ENCODE results near the gene SLIT1. TPM values are rescaled to one million over a fixed set of nuclear protein-coding genes. Genes with fewer than 3 reads are reported as not detected.

SLIT1 gene
- total RNA-seq, 4 donors from 2014 or later: under 0.01 to 0.78 (median 0.15) TPM

- H3K36me3 ChIP-seq: peaks cover under 1 to 2% of the 10 kb centered on the region in 2 donors
- H3K27me3 ChIP-seq: no peaks in the 10 kb centered on the region
- no peaks in the 10 kb centered on the region for H3K4me1 ChIP-seq
- no peak overlapping the region for H3K27ac ChIP-seq
- no peaks in the 10 kb centered on the region for H3K9me3 ChIP-seq
- WGBS, 2 donors: 90 to 94% methylated on average over 2 of the region's 2 CpGs
- intact Hi-C loops (cut with DNase I): no loop called here
- no peak for DNase-seq
- TF ChIP-seq CTCF (IDR thresholded peaks at IDR 0.05): no peak
- no peak for TF ChIP-seq POLR2A (IDR thresholded peaks at IDR 0.05)
- no peak overlapping the region for H3K4me3 ChIP-seq (replicated peaks in 1 of 3)
These were observed 224.9 kb downstream of the SLIT1 start for GRCh38 chr10:96960872-96961271.

- TF ChIP-seq POLR2A (IDR thresholded peaks at IDR 0.05): no peak
- TF ChIP-seq CTCF (IDR thresholded peaks at IDR 0.05): no peak
- Histone ChIP-seq H3K4me1 (no peaks in the 10 kb centered on the region), H3K27ac (no peak overlapping the region), H3K27me3 (no peaks in the 10 kb centered on the region), H3K36me3 (peaks cover 11 to 14% of the 10 kb centered on the region in 2 donors), H3K4me3 (replicated peaks in 1 of 3) (no peak overlapping the region), H3K9me3 (no peaks in the 10 kb centered on the region)
- intact Hi-C loops (cut with DNase I): no loop called here
- WGBS, 2 donors: 81 to 93% methylated on average over 1 of the region's 1 CpG
- DNase-seq: no peak
These were observed 226.0 kb downstream of the SLIT1 start for GRCh38 chr10:96959733-96960132.

GRCh38 chr10:96958071-96958470 lies 227.7 kb downstream of the SLIT1 start:
- H3K36me3 ChIP-seq: peaks cover 11 to 16% of the 10 kb centered on the region in 2 donors
- 94 to 99% methylated on average over 2 of the region's 2 CpGs for WGBS, 2 donors
- TF ChIP-seq POLR2A (IDR thresholded peaks at IDR 0.05) (no peak), CTCF (IDR thresholded peaks at IDR 0.05) (no peak)
- intact Hi-C loops (cut with DNase I): no loop called here
- no peaks in the 10 kb centered on the region for H3K27me3 ChIP-seq
- no peaks in the 10 kb centered on the region for H3K9me3 ChIP-seq
- DNase-seq: no peak
- no peak overlapping the region for H3K4me3 ChIP-seq (replicated peaks in 1 of 3)
- no peak overlapping the region for H3K27ac ChIP-seq
- H3K4me1 ChIP-seq: no peaks in the 10 kb centered on the region

GRCh38 chr10:96955794-96956193 lies 230.0 kb downstream of the SLIT1 start:
- Histone ChIP-seq H3K27ac (no peak overlapping the region), H3K36me3 (peaks cover 11 to 16% of the 10 kb centered on the region in 2 donors), H3K9me3 (no peaks in the 10 kb centered on the region), H3K4me1 (no peaks in the 10 kb centered on the region), H3K4me3 (replicated peaks in 1 of 3) (no peak overlapping the region), H3K27me3 (no peaks in the 10 kb centered on the region)
- TF ChIP-seq POLR2A (IDR thresholded peaks at IDR 0.05) (no peak), CTCF (IDR thresholded peaks at IDR 0.05) (no peak)
- intact Hi-C loops (cut with DNase I): no loop called here
- 85 to 86% methylated on average over 4 of the region's 4 CpGs for WGBS, 2 donors
- DNase-seq: no peak

GRCh38 chr10:96951954-96952353 lies 233.8 kb downstream of the SLIT1 start:
- no peak for DNase-seq
- 82 to 89% methylated on average over 2 of the region's 2 CpGs for WGBS, 2 donors
- Histone ChIP-seq H3K9me3 (no peaks in the 10 kb centered on the region), H3K4me3 (replicated peaks in 1 of 3) (no peak overlapping the region), H3K27me3 (no peaks in the 10 kb centered on the region), H3K36me3 (peaks cover 11 to 16% of the 10 kb centered on the region in 2 donors), H3K4me1 (no peaks in the 10 kb centered on the region), H3K27ac (no peak overlapping the region)
- intact Hi-C loops (cut with DNase I): no loop called here
- TF ChIP-seq CTCF (IDR thresholded peaks at IDR 0.05): no peak
- TF ChIP-seq POLR2A (IDR thresholded peaks at IDR 0.05): no peak

Data from thyroid gland (tissue), 4 donors.